Activated CD8-positive, alpha-beta memory T cell treated with anti-CD3 and anti-CD28 coated beads, Interleukin-2, amount 10 ng/mL, durations not matched to agents 7 days and 5 days (primary cell): ENCODE results near the gene DPF3. TPM values are rescaled to one million over a fixed set of nuclear protein-coding genes. Genes with fewer than 3 reads are reported as not detected.

Experiments used
- ATAC-seq: fragments of 150-1000 bp; cut with Tn5 transposase; one replicate; pipeline ENCODE4 v1.10.0; 2021; ENCODE audit warnings: moderate library complexity
- CTCF ChIA-PET: fragments of 350-600 bp; sonication (Branson Sonifier 250); formaldehyde crosslinking; loops from one replicate; lab custom pipeline; 2021; ENCODE audit warnings: antibody characterized with exemption; lab: Charles Lee
- DNase-seq: peaks from one replicate; pipeline ENCODE4 v3.0.0-alpha.2; 2020
- H3K27ac Mint-ChIP-seq: one replicate; pipeline ENCODE4 v1.8.0; 2021; ENCODE audit warnings: mild to moderate bottlenecking, mixed read lengths
- H3K27me3 Mint-ChIP-seq: one replicate; pipeline ENCODE4 v1.8.0; 2021; ENCODE audit warnings: mixed read lengths
- H3K36me3 Mint-ChIP-seq: one replicate; pipeline ENCODE4 v1.8.0; 2021; ENCODE audit warnings: mild to moderate bottlenecking, mixed read lengths
- H3K4me1 Mint-ChIP-seq: one replicate; pipeline ENCODE4 v1.8.0; 2021; ENCODE audit warnings: mixed read lengths
- H3K4me3 Mint-ChIP-seq: one replicate; pipeline ENCODE4 v1.8.0; 2021; ENCODE audit warnings: mild to moderate bottlenecking, moderate library complexity, mixed read lengths
- H3K9me3 Mint-ChIP-seq: one replicate; pipeline ENCODE4 v1.8.0; 2022; ENCODE audit warnings: low read depth, mixed read lengths
- total RNA-seq, 2 experiments: library from RNA; stranded (reverse); gene quantifications; one replicate each; pipeline ENCODE4 v1.2.3, GENCODE V29; 2021

Gene DPF3
- total RNA-seq, 2 experiments from 2014 or later: 10.2 to 12.2 TPM

DNA sequence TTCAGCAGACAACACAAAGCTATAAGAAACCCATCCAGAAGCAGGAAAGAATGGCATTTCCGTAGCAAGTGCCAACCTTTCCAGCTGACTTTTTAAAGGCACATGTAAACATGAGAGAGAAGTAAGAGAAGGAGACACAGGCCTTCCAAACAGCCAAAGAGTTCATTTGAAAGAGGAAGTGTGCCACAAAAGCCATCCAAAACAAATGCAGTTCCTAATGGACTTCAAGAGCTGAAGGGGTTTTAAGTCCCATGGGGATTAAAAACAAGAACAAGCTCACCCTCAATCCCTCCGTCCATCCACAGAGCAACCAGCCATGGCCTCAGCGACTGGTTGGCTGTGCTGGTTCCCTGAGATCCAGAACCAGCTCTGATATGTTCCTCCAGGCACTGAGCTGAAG, 4.5 kb upstream of the DPF3 start:
- ATAC-seq (no peak), DNase-seq (no peak)
- H3K4me1 Mint-ChIP-seq: peaks cover 13% of the 10 kb centered on the region
- H3K4me3 Mint-ChIP-seq: no peak overlapping the region
- CTCF ChIA-PET: interaction anchor here (1.0 to 3.1 kb wide), 2 partner anchors 11 to 382 kb away, joined by 4 to 20 read pairs; no protein-coding TSS in a partner anchor
- peaks cover 62% of the 10 kb centered on the region for H3K27me3 Mint-ChIP-seq
- no peak overlapping the region for H3K27ac Mint-ChIP-seq
- H3K36me3 Mint-ChIP-seq: no peaks in the 10 kb centered on the region
- H3K9me3 Mint-ChIP-seq: no peaks in the 10 kb centered on the region

DNA sequence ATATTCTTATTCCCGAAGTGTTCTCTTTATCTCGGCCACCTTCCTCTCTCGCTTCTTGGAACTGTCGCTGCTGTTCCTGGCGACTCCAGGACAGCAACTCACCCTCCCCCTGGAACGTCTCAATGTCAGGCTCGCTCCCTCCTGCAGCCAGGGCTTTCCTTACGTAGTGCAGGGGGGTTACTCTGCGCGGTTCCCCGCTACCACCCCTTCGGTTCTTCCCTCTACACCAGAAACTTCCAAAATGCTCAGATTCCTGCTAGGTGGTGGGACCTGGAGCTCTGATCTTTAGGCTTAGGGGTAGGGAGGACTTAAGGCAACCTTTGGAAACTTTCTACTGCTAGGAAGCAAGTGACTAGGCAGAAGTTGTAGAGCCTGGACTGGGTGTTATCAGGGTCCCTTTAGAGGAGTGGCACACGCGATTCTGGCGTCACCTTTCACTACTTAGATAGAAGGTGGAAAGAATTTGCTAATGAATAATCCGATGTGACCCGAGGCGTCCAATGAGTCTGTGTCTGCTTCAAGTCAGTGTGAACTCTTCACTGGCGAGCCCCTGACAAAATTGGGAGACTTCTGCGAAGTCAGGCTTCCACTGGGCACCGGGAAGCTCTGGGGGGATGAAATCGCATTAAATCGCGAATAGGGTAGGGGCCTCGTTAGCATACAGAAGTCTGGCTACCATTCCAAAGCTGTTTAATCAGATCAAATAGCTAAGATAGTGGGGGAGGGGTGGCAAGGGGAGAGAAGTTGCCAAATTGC, 900 bp upstream of the DPF3 start:
- Mint-ChIP-seq H3K4me3 (peak overlapping the region; percentile 83), H3K27ac (peak overlapping the region; percentile 18), H3K9me3 (no peaks in the 10 kb centered on the region), H3K4me1 (peaks cover 24% of the 10 kb centered on the region), H3K27me3 (peaks cover 66% of the 10 kb centered on the region), H3K36me3 (no peaks in the 10 kb centered on the region)
- ATAC-seq (no peak), DNase-seq (no peak)
- CTCF ChIA-PET: interaction anchor here (0.6 to 5.7 kb wide), 9 partner anchors 10 to 417 kb away, joined by 3 to 69 read pairs (median 3); no protein-coding TSS in a partner anchor

DNA sequence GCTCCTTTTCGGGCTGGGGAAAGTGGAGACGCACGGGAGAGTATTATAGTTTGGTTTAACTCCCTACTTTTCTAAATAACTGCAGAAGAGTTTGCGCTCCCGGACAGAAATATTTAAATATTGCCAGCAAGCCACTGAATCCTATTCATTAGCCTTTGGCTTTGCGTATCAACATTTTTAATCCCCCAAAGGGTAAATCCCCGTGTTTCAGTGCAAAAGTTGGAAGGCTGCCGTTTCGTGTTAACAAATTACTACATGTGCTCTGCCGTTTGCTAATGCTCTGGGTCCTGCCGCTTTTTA, 372 bp upstream of the DPF3 start:
- H3K9me3 Mint-ChIP-seq: no peaks in the 10 kb centered on the region
- peak overlapping the region; percentile 18 for H3K27ac Mint-ChIP-seq
- DNase-seq (no peak), ATAC-seq (no peak)
- peak overlapping the region; percentile 83 for H3K4me3 Mint-ChIP-seq
- peaks cover 68% of the 10 kb centered on the region for H3K27me3 Mint-ChIP-seq
- peaks cover 24% of the 10 kb centered on the region for H3K4me1 Mint-ChIP-seq
- CTCF ChIA-PET: interaction anchor here (0.6 to 5.7 kb wide), 9 partner anchors 10 to 417 kb away, joined by 3 to 69 read pairs (median 3); no protein-coding TSS in a partner anchor
- no peaks in the 10 kb centered on the region for H3K36me3 Mint-ChIP-seq

DNA sequence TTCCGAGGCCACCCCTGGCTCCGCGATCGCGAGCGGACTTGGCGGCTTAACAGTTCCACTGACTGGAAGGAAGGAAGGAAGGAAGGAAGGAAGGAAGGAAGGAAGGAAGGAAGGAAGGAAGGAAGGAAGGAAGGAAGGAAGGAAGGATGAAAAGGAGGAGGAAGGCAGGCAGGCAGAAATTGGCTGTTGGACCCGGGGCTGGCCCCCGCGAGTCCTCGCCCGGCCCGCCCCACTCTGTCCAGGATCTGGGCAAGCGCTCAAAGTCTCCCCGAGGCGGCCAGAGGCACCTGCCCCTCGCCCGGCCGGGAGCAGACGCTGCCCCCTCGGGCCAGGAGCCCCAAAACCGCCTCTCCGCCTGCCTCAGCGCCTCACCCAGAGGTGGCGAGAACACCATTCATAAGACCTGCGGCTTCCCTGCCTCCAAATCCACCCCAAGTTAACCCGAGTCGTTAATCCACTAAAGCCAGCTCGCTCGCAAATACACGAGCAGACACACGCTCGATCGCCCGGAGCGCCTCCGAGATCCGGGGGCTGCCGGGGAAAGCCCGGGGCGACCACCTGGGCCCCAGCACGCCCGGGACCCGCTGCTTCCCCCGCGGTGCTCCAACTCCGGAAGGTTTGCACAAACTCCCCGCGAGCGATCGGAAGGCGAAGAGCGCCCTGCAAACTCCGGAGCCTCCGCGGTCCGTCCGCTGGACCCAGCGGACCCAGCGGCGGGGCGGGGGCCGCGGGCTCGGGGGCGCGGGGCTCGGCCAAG, 844 bp downstream of the DPF3 start:
- ATAC-seq: peak; percentile 24
- H3K4me3 Mint-ChIP-seq: peak overlapping the region; percentile 83
- CTCF ChIA-PET: interaction anchor here (2.9 to 5.7 kb wide), 3 partner anchors 9 to 377 kb away, joined by 16 to 69 read pairs (median 35); no protein-coding TSS in a partner anchor
- peak overlapping the region; percentile 80 for H3K27ac Mint-ChIP-seq
- H3K4me1 Mint-ChIP-seq: peaks cover 33% of the 10 kb centered on the region
- H3K9me3 Mint-ChIP-seq: no peaks in the 10 kb centered on the region
- H3K36me3 Mint-ChIP-seq: peaks cover 3% of the 10 kb centered on the region
- H3K27me3 Mint-ChIP-seq: peaks cover 68% of the 10 kb centered on the region
- DNase-seq: peak; percentile 59

DNA sequence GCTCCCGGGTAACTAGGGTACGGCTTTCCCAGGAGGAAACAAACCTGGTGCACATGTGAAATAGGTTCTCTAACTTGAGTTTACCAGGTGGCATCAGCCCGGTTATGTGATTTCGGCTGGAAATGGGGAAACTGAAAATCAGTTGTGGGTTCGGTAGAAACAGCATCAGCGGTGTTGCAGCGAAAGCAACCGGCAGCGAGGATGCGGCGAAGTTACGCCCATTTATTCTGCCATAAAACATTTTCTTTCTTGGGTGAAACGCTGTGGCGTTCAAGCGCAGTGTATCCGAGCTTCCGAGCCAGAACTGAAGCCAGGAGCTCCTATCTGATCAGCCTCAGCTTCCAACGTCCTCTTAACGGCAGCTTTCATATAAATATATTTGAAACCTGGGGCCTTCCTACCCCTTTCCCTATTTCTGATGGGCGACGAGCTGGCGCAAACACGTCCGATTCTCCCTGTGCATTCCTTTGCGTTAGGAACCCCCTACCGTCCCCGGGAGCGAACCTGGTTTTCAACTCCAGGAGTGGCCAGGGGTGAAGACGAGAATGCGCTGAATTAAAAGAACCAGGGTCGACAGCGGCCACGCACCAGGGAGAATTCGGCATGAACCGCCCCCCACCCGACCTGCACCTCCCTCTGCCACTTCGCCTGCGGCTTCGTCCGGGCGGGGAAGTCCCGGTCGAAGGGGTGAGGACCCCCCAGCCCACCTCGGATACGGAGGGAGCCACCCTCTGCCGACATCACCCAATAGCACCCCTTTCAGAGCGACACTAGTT, 1.6 kb downstream of the DPF3 start:
- Mint-ChIP-seq H3K36me3 (peaks cover 5% of the 10 kb centered on the region), H3K27me3 (peaks cover 69% of the 10 kb centered on the region), H3K4me1 (peaks cover 34% of the 10 kb centered on the region), H3K9me3 (no peaks in the 10 kb centered on the region), H3K27ac (peak overlapping the region; percentile 80), H3K4me3 (peak overlapping the region; percentile 83)
- ATAC-seq (no peak), DNase-seq (peak; percentile 62)
- CTCF ChIA-PET: interaction anchor here (0.6 to 5.7 kb wide), 4 partner anchors 12 to 376 kb away, joined by 4 to 69 read pairs (median 20); no protein-coding TSS in a partner anchor

DNA sequence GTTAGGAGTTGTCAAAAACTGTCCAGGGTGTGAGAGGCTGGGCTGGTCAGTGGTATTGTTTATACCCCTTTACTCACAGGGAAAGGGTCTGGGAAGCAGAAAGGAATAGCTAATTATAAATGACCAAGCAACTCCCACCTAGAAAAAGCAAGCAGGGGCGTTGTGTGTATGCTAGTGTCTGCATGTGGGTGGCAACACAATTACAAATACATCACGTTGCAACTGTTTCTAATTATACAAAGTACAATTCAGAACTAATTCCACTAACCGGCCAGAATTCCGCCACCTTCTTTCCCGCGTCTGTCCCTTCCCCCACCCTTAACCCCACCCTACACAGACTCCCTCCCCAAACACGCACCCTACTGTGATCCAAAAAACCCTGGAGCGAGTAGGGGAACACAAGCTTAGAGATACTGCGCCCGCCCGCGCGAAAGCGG, 2.2 kb downstream of the DPF3 start:
- ATAC-seq (no peak), DNase-seq (no peak)
- Mint-ChIP-seq H3K27ac (no peak overlapping the region), H3K27me3 (peaks cover 67% of the 10 kb centered on the region), H3K9me3 (no peaks in the 10 kb centered on the region), H3K36me3 (peaks cover 5% of the 10 kb centered on the region), H3K4me3 (peak overlapping the region; percentile 83), H3K4me1 (peaks cover 34% of the 10 kb centered on the region)
- CTCF ChIA-PET: interaction anchor here (0.6 to 5.7 kb wide), 3 partner anchors 154 to 375 kb away, joined by 4 to 69 read pairs (median 6); no protein-coding TSS in a partner anchor

DNA sequence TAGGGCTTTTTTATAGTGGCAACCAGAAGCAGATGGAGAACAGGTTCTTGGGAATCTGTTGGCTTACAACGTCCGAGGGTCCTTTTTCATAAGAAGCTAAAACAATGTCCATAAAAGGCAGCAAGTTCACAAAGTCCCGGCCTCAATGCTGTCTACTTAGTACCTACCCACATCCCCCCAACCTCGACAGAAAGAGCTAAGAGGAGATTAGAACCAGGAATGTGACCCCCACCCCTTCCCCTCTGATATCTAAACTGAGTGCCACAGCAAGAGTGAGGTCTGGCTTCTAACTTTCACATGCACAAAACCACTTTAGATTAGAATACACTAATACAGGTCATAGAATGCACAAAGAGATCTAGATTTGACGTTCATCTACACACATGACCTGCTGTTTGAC, 4.5 kb downstream of the DPF3 start:
- Mint-ChIP-seq H3K9me3 (peaks cover 3% of the 10 kb centered on the region), H3K4me1 (peaks cover 28% of the 10 kb centered on the region), H3K4me3 (no peak overlapping the region), H3K27ac (no peak overlapping the region), H3K36me3 (peaks cover 9% of the 10 kb centered on the region), H3K27me3 (peaks cover 57% of the 10 kb centered on the region)
- ATAC-seq (no peak), DNase-seq (no peak)
- CTCF ChIA-PET: no interaction called here

DNA sequence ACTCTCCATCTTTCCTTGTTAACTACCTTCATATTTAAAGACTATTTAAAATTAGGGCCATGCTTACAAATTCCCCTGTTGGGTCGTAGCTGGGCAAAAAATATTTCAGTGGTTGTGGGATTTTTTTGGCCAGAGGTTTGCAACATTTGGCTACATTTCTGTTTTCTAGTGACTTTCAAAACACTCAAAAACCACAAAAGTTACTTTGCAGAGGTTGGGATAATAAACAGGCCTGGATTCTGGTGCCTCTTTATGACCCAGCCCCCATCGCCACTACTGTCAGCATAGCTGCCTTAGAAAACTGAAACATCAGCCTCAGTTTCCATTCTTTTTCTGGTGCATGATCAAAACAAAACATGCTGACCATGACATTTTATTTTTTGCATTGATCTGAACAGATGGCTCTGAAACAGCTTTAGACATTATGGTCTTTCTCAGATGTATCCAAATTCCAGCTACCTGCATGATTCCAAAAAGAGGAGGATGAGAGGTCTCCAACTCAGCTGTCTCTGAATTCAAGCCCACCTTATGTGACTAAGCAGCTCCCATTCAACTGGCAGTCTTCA, 5.2 kb downstream of the DPF3 start:
- DNase-seq: no peak
- no peak for ATAC-seq
- peaks cover 29% of the 10 kb centered on the region for H3K4me1 Mint-ChIP-seq
- H3K27me3 Mint-ChIP-seq: peaks cover 51% of the 10 kb centered on the region
- no peak overlapping the region for H3K27ac Mint-ChIP-seq
- H3K4me3 Mint-ChIP-seq: no peak overlapping the region
- CTCF ChIA-PET: interaction anchor here (2.4 kb wide), 1 partner anchor 16 kb away, joined by 10 read pairs; no protein-coding TSS in a partner anchor
- peaks cover 3% of the 10 kb centered on the region for H3K9me3 Mint-ChIP-seq
- H3K36me3 Mint-ChIP-seq: peaks cover 12% of the 10 kb centered on the region

DNA sequence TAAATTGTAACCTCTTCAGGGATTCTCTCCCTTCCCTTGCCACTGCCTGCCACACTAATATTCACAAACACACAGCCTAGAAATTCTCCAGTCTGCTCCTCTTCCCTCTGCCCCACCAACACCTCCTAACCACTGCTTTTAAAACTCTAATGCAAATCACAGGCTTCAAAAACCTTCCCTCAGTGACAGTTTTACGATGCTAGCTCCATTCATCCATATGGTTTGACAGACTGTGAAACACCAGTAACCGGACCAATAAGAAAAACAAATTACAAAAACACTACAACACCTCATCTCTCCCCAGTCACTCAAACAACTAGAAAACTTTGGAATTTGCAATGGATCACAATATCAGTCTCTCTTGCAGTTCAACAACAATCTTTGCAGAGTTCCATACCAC, 5.7 kb downstream of the DPF3 start:
- Mint-ChIP-seq H3K9me3 (peaks cover 3% of the 10 kb centered on the region), H3K4me1 (peaks cover 34% of the 10 kb centered on the region), H3K36me3 (peaks cover 12% of the 10 kb centered on the region), H3K27me3 (peaks cover 50% of the 10 kb centered on the region), H3K4me3 (no peak overlapping the region), H3K27ac (no peak overlapping the region)
- ATAC-seq (no peak), DNase-seq (no peak)
- CTCF ChIA-PET: interaction anchor here (1.4 to 2.4 kb wide), 2 partner anchors 17 to 371 kb away, joined by 3 to 10 read pairs; no protein-coding TSS in a partner anchor

DNA sequence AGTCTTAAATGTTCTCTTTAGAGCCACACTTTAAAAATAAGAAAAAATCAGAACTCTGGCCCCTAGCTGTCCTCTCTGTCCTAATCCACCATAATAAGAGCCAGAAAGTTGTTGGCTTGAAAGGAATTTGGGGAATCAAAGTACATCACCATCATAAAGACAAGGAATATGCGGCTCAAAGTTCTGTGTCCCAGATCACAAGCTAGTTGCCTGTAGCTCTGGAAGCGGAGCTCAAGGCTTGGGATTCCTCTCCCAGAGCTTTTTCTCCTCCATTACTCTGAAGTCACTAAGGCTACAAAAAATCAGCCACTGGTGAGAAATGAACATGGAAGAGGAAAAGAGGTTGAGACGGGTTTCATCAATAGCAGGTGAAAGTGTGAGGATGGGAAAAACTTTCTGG, 6.4 kb downstream of the DPF3 start:
- Mint-ChIP-seq H3K4me3 (no peak overlapping the region), H3K27me3 (peaks cover 47% of the 10 kb centered on the region), H3K9me3 (peaks cover 3% of the 10 kb centered on the region)

DNA sequence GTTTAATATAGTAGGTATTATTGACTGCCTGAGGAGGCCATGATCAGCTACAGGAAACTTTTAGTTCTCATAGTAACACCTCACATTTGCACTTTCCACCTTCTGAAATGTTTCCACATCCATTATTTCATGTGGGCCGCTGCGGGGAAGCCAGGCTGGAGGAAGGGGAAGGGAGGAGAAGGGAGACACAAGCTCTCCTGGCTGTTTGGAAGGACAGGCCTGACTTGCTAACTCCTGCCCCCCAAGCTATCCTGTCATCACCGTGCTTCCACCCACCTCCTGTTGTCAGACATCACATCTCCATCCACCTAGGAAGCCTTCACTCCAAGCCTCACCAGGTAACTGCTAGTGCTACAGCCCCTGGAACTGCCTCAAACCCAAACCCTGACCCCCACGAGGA, 9.5 kb downstream of the DPF3 start:
- no peak for DNase-seq
- peaks cover 3% of the 10 kb centered on the region for H3K9me3 Mint-ChIP-seq
- H3K36me3 Mint-ChIP-seq: peaks cover 24% of the 10 kb centered on the region
- peak overlapping the region; percentile 41 for H3K27ac Mint-ChIP-seq
- no peak overlapping the region for H3K4me3 Mint-ChIP-seq
- ATAC-seq: peak; percentile 29
- CTCF ChIA-PET: interaction anchor here (0.7 to 2.7 kb wide), 3 partner anchors 10 to 381 kb away, joined by 3 to 16 read pairs (median 3); partner anchors contain the start of gene DPF3
- H3K4me1 Mint-ChIP-seq: peaks cover 55% of the 10 kb centered on the region
- H3K27me3 Mint-ChIP-seq: peaks cover 27% of the 10 kb centered on the region

More for the DNA sequence above, 6.4 kb downstream of the DPF3 start:
- CTCF ChIA-PET: interaction anchor here (1.4 to 2.4 kb wide), 2 partner anchors 17 to 371 kb away, joined by 3 to 10 read pairs; no protein-coding TSS in a partner anchor
- H3K27ac Mint-ChIP-seq: no peak overlapping the region
- ATAC-seq (no peak), DNase-seq (no peak)
- peaks cover 37% of the 10 kb centered on the region for H3K4me1 Mint-ChIP-seq
- H3K36me3 Mint-ChIP-seq: peaks cover 16% of the 10 kb centered on the region

DNA sequence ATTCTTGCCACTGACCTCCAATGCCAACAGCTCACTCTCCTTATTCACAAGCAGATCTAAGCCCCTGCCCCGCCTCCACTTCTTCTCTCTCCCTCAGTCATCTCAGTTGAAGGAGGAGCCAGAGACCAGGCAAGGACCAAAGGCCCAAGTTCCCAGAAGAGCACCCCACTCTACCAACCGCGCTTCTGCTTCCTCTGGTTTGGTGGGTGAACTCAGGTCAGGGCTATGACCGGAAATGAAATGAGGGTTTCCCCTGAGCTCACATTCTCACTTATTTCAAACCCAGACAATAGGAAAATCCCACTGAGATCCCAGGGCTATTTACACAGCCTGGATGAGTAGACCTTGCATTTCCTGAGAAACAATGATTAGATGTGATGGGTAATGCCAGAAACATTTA, 9.9 kb downstream of the DPF3 start:
- Mint-ChIP-seq H3K27me3 (peaks cover 23% of the 10 kb centered on the region), H3K27ac (peak overlapping the region; percentile 55), H3K36me3 (peaks cover 24% of the 10 kb centered on the region), H3K9me3 (peaks cover 3% of the 10 kb centered on the region), H3K4me1 (peaks cover 54% of the 10 kb centered on the region), H3K4me3 (peak overlapping the region; percentile 9)
- peak; percentile 82 for DNase-seq
- ATAC-seq: peak; percentile 87
- CTCF ChIA-PET: interaction anchor here (1.4 to 2.7 kb wide), 2 partner anchors 10 to 290 kb away, joined by 3 to 16 read pairs; partner anchors contain the start of gene DPF3
